ENCODE results near the gene XDH. TPM values are rescaled to one million over a fixed set of nuclear protein-coding genes. Genes with fewer than 3 reads are reported as not detected.

The XDH gene
- total RNA-seq, 1 donor from 2014 or later: 1.0 TPM

DNA sequence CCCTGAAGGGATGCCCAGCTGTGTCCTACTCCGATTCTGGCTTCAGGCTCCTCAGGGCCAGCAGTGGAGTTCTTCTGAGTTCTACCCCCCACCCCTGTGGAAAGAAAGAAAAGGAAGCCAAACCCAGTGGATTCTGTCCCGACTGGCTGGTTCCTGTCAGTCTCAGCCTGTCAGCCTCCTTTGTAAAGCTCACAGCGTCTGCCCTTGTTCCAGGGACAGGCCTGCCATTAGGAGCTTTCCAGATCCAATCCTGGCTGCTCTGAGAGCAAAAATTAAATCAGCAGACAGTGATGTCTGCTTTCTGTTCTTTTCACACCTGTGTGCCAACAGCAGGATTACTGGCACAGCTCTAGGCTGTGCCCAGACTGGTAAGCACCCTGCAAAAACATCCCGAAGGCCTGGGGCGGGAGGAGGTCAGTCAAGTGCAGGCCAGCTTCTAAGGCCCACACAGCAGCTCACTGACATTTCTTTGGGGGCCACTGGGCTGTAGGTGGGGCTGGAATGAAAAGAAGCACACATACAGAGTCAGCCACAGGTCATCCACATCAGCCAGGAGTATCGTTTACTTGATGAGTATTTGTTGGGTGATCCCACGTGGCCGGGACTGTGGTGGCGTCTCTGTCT, 111.5 kb downstream of the XDH start:
- H3K36me3 Mint-ChIP-seq (ENCODE audit: low read depth, unreplicated experiment): no peaks in the 10 kb centered on the region
- no peak overlapping the region for H3K4me3 Mint-ChIP-seq (ENCODE audit: unreplicated experiment)
- H3K4me1 Mint-ChIP-seq (ENCODE audit: unreplicated experiment): peaks cover 3% of the 10 kb centered on the region
- H3K27ac Mint-ChIP-seq (ENCODE audit: unreplicated experiment): no peak overlapping the region
- H3K9me3 Mint-ChIP-seq (ENCODE audit: unreplicated experiment): no peaks in the 10 kb centered on the region
- H3K27me3 Mint-ChIP-seq (ENCODE audit: unreplicated experiment): no peaks in the 10 kb centered on the region
- TF ChIP-seq, protein P1, sequence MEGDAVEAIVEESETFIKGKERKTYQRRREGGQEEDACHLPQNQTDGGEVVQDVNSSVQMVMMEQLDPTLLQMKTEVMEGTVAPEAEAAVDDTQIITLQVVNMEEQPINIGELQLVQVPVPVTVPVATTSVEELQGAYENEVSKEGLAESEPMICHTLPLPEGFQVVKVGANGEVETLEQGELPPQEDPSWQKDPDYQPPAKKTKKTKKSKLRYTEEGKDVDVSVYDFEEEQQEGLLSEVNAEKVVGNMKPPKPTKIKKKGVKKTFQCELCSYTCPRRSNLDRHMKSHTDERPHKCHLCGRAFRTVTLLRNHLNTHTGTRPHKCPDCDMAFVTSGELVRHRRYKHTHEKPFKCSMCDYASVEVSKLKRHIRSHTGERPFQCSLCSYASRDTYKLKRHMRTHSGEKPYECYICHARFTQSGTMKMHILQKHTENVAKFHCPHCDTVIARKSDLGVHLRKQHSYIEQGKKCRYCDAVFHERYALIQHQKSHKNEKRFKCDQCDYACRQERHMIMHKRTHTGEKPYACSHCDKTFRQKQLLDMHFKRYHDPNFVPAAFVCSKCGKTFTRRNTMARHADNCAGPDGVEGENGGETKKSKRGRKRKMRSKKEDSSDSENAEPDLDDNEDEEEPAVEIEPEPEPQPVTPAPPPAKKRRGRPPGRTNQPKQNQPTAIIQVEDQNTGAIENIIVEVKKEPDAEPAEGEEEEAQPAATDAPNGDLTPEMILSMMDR (IDR thresholded peaks at IDR 0.05; ENCODE audit: unreplicated experiment): no peak
- no peak for DNase-seq (ENCODE audit: low spot score)

DNA sequence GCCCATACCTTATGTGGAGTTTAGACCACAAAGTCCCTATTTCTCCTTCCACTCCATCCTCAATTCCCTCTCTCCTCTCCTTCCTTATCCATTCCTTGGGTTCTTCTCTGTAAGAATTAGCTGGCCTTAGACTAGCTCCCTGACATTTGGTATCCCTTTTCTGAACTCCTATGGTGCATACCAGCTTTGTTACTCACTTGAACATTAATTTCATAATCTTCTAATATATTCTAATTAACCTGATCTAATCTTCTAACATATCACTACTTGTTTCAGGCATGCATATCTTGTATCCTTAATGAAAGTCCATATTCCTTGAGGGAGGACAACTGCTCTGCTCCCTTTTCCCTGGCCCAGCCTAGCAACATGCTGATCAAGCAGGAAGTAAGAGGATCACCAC, 114.2 kb downstream of the XDH start:
- TF ChIP-seq, protein P1 (IDR thresholded peaks at IDR 0.05; ENCODE audit: unreplicated experiment): no peak
- no peaks in the 10 kb centered on the region for H3K27me3 Mint-ChIP-seq (ENCODE audit: unreplicated experiment)
- no peaks in the 10 kb centered on the region for H3K9me3 Mint-ChIP-seq (ENCODE audit: unreplicated experiment)
- no peak for DNase-seq (ENCODE audit: low spot score)
- H3K36me3 Mint-ChIP-seq (ENCODE audit: low read depth, unreplicated experiment): no peaks in the 10 kb centered on the region
- H3K27ac Mint-ChIP-seq (ENCODE audit: unreplicated experiment): no peak overlapping the region
- peaks cover 10% of the 10 kb centered on the region for H3K4me1 Mint-ChIP-seq (ENCODE audit: unreplicated experiment)
- no peak overlapping the region for H3K4me3 Mint-ChIP-seq (ENCODE audit: unreplicated experiment)

DNA sequence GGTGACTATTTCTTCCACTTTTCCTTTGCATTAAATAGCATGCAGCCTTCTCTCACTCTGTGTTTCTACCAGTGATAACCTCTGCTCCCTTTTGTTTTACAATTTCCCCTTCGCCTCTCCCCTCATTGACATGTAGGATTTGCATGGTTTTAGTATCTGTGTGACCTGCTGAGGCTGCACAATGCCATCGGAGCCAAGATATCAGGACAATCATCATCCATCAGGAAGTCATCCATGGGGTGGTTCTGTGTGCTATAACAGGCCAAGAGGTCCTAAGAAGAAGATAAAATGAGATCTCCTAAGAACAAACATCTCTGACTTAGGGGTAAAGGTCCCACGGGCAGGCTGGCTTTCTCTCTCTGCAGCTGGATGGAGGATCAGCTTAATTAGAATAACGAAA, 115.0 kb downstream of the XDH start:
- Mint-ChIP-seq H3K36me3 (ENCODE audit: low read depth, unreplicated experiment) (no peaks in the 10 kb centered on the region), H3K4me3 (ENCODE audit: unreplicated experiment) (no peak overlapping the region), H3K4me1 (ENCODE audit: unreplicated experiment) (peaks cover 10% of the 10 kb centered on the region), H3K27ac (ENCODE audit: unreplicated experiment) (no peak overlapping the region), H3K27me3 (ENCODE audit: unreplicated experiment) (no peaks in the 10 kb centered on the region), H3K9me3 (ENCODE audit: unreplicated experiment) (no peaks in the 10 kb centered on the region)
- TF ChIP-seq, protein P1 (IDR thresholded peaks at IDR 0.05; ENCODE audit: unreplicated experiment): no peak
- DNase-seq (ENCODE audit: low spot score): no peak

DNA sequence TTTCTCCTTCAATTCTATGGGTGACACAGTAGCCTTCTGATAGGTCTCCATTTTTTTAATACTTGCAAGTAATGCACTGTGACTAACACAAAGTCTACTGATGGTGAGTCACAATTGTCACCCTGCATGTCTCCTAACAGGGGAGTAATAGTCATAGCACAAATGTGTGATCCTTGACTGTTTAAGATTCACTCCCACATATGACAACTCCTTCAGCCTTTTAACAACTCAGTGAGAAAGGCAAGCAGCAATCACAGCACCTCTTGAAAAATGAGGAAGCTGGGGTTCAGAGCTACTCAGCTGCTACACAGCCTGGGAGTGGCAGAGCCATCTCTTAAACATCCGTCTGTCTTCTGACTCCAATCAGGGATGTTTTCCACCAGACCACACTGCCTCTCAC, 116.8 kb downstream of the XDH start:
- TF ChIP-seq, protein P1 (IDR thresholded peaks at IDR 0.05; ENCODE audit: unreplicated experiment): no peak
- H3K27me3 Mint-ChIP-seq (ENCODE audit: unreplicated experiment): no peaks in the 10 kb centered on the region

DNA sequence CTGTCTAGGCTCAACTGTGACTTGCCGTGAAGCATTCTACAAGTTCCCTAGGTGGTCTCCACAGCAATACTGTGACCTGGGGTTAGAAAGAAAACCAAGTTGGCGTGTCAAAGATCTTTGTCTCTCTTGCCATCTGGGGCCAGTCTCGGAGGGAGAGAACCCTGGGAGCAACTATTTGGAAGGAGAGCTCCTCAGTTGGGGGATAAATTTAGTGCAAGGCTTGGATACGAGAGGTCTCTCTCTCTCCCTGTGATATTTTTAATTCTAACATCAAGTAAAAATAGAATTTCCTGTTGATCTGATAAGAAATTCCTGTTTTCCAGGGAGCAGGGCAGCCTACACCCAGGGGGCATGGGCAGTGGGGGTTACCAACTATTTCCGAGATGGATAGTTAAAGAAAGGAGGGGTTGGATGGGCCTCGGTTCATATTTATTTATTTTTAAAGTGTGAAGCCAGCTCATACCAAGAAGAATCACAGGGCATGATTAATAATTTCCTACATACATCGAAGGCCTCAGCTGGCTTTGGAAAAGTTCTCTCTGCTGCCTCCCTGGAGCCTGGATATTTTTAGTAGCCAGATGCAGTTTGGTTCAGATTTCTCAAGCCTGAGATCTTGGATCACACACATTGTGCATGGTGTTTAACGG, 117.8 kb downstream of the XDH start:
- Mint-ChIP-seq H3K4me3 (ENCODE audit: unreplicated experiment) (no peak overlapping the region), H3K36me3 (ENCODE audit: low read depth, unreplicated experiment) (no peaks in the 10 kb centered on the region), H3K27me3 (ENCODE audit: unreplicated experiment) (no peaks in the 10 kb centered on the region), H3K9me3 (ENCODE audit: unreplicated experiment) (no peaks in the 10 kb centered on the region), H3K27ac (ENCODE audit: unreplicated experiment) (no peak overlapping the region), H3K4me1 (ENCODE audit: unreplicated experiment) (peaks cover 10% of the 10 kb centered on the region)
- DNase-seq (ENCODE audit: low spot score): no peak
- TF ChIP-seq, protein P1 (IDR thresholded peaks at IDR 0.05; ENCODE audit: unreplicated experiment): no peak

More for the DNA sequence above, 116.8 kb downstream of the XDH start:
- no peaks in the 10 kb centered on the region for H3K9me3 Mint-ChIP-seq (ENCODE audit: unreplicated experiment)
- DNase-seq (ENCODE audit: low spot score): no peak
- no peaks in the 10 kb centered on the region for H3K36me3 Mint-ChIP-seq (ENCODE audit: low read depth, unreplicated experiment)
- H3K4me1 Mint-ChIP-seq (ENCODE audit: unreplicated experiment): peaks cover 10% of the 10 kb centered on the region
- H3K4me3 Mint-ChIP-seq (ENCODE audit: unreplicated experiment): no peak overlapping the region
- H3K27ac Mint-ChIP-seq (ENCODE audit: unreplicated experiment): no peak overlapping the region
